ENCODE data around the gene FUCA2. TPM values are rescaled to one million over a fixed set of nuclear protein-coding genes. Genes with fewer than 3 reads are reported as not detected.
"Not testable (repeated sequence)": the region's sequence is repeated elsewhere in the genome, so short reads cannot be mapped to it uniquely, and the experiment has no call there.

Gene FUCA2
- total RNA-seq, 1 experiment from 2014 or later, result 72.1 TPM

DNA sequence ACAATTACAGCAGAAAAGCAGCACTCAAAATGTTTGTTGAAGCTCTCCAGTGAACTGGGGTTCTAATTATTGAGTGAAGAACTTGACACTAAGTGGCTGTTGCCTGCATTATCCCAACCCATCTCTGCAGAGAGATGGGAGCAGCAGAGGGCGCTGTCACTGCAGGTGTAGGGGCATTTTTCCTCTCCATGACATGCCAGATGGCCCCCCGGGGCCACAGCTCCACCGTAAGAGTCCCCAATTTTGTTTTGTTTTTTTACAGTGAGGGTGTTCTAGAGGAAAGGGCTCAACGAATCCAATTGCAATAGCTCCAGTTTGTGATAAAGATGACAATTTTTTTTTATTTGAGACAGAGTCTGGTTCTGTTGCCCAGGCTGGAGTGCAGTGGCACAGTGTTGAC lies 1.9 kb upstream of the FUCA2 start:
- no peaks in the 10 kb centered on the region; a peak in 1 of 5 replicates for H3K9me3 Mint-ChIP-seq
- peak overlapping the region in 1 of 3 experiments; percentile 31; a peak in 1 of 7 replicates for H3K27ac Mint-ChIP-seq
- H2AFZ ChIP-seq (ENCODE audit: low read length), result no peak overlapping the region

GRCh38 chr6:143510326-143510725 lies 1.2 kb downstream of the FUCA2 start:
- H3T11ph ChIP-seq (ENCODE audit: low read length); H2AK5ac ChIP-seq (ENCODE audit: insufficient read length, low read length); H4K8ac ChIP-seq (replicated peaks; ENCODE audit: insufficient read length, low read depth, low read length); H3K23me2 ChIP-seq (ENCODE audit: insufficient read length, low read depth, low read length, poor library complexity, severe bottlenecking); H4K20me1 ChIP-seq (ENCODE audit: control insufficient read depth, insufficient read depth, insufficient read length); H3K4ac ChIP-seq (ENCODE audit: low read depth, low read length); H2BK12ac ChIP-seq (ENCODE audit: insufficient read length, low read depth, low read length); H3K9ac ChIP-seq (ENCODE audit: extremely low read depth, insufficient read length, low read length); H4K91ac ChIP-seq (ENCODE audit: insufficient read length, low read depth, low read length); H3K27me3 Mint-ChIP-seq (ENCODE audit: low read depth); H3K79me2 ChIP-seq (ENCODE audit: insufficient read depth, low read length); H3K27me3 ChIP-seq (ENCODE audit: insufficient read depth, low read length); H2BK20ac ChIP-seq (ENCODE audit: low read depth, low read length, poor library complexity, severe bottlenecking); H3K27ac Mint-ChIP-seq; H2BK5ac ChIP-seq (ENCODE audit: insufficient read length, low read length); H3K9me3 ChIP-seq (ENCODE audit: control insufficient read depth, low read depth, low read length); H2BK120ac ChIP-seq (ENCODE audit: low read depth, low read length, poor library complexity, severe bottlenecking); H3K14ac ChIP-seq (ENCODE audit: insufficient read depth, low read length); H3K27ac ChIP-seq (ENCODE audit: insufficient read length, low read depth, low read length); H3K23ac ChIP-seq (ENCODE audit: insufficient read length, low read depth, low read length); H2BK15ac ChIP-seq (ENCODE audit: low read depth, low read length); H3K56ac ChIP-seq (ENCODE audit: insufficient read length, low read depth, low read length); H3K9me3 Mint-ChIP-seq; H3K4me1 ChIP-seq (ENCODE audit: insufficient read depth, low read length); H3K79me1 ChIP-seq (ENCODE audit: insufficient read depth, low read depth, low read length, poor library complexity, severe bottlenecking); DNase-seq; H4K5ac ChIP-seq (ENCODE audit: insufficient read length, low read depth, low read length); H3K18ac ChIP-seq (ENCODE audit: insufficient read length, low read depth, low read length); H2AFZ ChIP-seq (ENCODE audit: low read length): not testable (repeated sequence)
- Mint-ChIP-seq H3K4me1 (peaks cover 23 to 27% of the 10 kb centered on the region in 2 experiments), H3K36me3 (ENCODE audit: insufficient read depth in 1 of 3, low read depth in 3 of 3) (peaks cover 14 to 28% (median 27%) of the 10 kb centered on the region in 3 experiments; a peak in 6 of 7 replicates), H3K4me3 (peak overlapping the region; percentile 78 to 83; a peak in 3 of 5 replicates)
- WGBS (ENCODE audit: extremely low coverage, insufficient read length, low lambda C conversion rate), result no CpG with 5 or more reads among the region's 13 CpGs
- peak overlapping the region; percentile 99 for H3K4me2 ChIP-seq (ENCODE audit: insufficient read depth, insufficient read length, low read length)

More for the DNA sequence above, 1.9 kb upstream of the FUCA2 start:
- Mint-ChIP-seq H3K4me1 (peaks cover 39 to 46% of the 10 kb centered on the region in 2 experiments), H3K36me3 (ENCODE audit: insufficient read depth in 1 of 3, low read depth in 3 of 3) (peaks cover 0 to 4% (median 2%) of the 10 kb centered on the region in 3 experiments; a peak in 2 of 7 replicates), H3K27me3 (ENCODE audit: low read depth) (peaks cover 27% of the 10 kb centered on the region), H3K4me3 (peak overlapping the region in 1 of 2 experiments; percentile 0; a peak in 1 of 5 replicates)
- H3T11ph ChIP-seq (ENCODE audit: low read length), result no peak overlapping the region
- no peak overlapping the region for H2AK5ac ChIP-seq (ENCODE audit: insufficient read length, low read length)
- H2BK20ac ChIP-seq (ENCODE audit: low read depth, low read length, poor library complexity, severe bottlenecking), result no peak overlapping the region
- H3K4me2 ChIP-seq (ENCODE audit: insufficient read depth, insufficient read length, low read length), result no peak overlapping the region
- no peak overlapping the region for H3K14ac ChIP-seq (ENCODE audit: insufficient read depth, low read length)
- H2BK15ac ChIP-seq (ENCODE audit: low read depth, low read length), result no peak overlapping the region
- no peaks in the 10 kb centered on the region for H4K20me1 ChIP-seq (ENCODE audit: control insufficient read depth, insufficient read depth, insufficient read length)
- H4K8ac ChIP-seq (replicated peaks; ENCODE audit: insufficient read length, low read depth, low read length), result no peak overlapping the region
- no peak overlapping the region for H4K91ac ChIP-seq (ENCODE audit: insufficient read length, low read depth, low read length)
- TF ChIP-seq, protein P1, sequence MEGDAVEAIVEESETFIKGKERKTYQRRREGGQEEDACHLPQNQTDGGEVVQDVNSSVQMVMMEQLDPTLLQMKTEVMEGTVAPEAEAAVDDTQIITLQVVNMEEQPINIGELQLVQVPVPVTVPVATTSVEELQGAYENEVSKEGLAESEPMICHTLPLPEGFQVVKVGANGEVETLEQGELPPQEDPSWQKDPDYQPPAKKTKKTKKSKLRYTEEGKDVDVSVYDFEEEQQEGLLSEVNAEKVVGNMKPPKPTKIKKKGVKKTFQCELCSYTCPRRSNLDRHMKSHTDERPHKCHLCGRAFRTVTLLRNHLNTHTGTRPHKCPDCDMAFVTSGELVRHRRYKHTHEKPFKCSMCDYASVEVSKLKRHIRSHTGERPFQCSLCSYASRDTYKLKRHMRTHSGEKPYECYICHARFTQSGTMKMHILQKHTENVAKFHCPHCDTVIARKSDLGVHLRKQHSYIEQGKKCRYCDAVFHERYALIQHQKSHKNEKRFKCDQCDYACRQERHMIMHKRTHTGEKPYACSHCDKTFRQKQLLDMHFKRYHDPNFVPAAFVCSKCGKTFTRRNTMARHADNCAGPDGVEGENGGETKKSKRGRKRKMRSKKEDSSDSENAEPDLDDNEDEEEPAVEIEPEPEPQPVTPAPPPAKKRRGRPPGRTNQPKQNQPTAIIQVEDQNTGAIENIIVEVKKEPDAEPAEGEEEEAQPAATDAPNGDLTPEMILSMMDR (conservative IDR thresholded peaks at IDR 0.05), result peak; percentile 93
- no peaks in the 10 kb centered on the region for H3K79me2 ChIP-seq (ENCODE audit: insufficient read depth, low read length)
- no peak overlapping the region for H3K23ac ChIP-seq (ENCODE audit: insufficient read length, low read depth, low read length)
- no peak overlapping the region for H3K27ac ChIP-seq (ENCODE audit: insufficient read length, low read depth, low read length)
- no peak overlapping the region for H2BK5ac ChIP-seq (ENCODE audit: insufficient read length, low read length)
- H3K56ac ChIP-seq (ENCODE audit: insufficient read length, low read depth, low read length), result no peak overlapping the region
- no peak overlapping the region for H3K4ac ChIP-seq (ENCODE audit: low read depth, low read length)
- H3K79me1 ChIP-seq (ENCODE audit: insufficient read depth, low read depth, low read length, poor library complexity, severe bottlenecking), result no peaks in the 10 kb centered on the region
- H2BK120ac ChIP-seq (ENCODE audit: low read depth, low read length, poor library complexity, severe bottlenecking), result no peak overlapping the region
- peaks cover 7% of the 10 kb centered on the region for H3K23me2 ChIP-seq (ENCODE audit: insufficient read length, low read depth, low read length, poor library complexity, severe bottlenecking)
- no peaks in the 10 kb centered on the region for H3K27me3 ChIP-seq (ENCODE audit: insufficient read depth, low read length)
- no peaks in the 10 kb centered on the region for H3K9me3 ChIP-seq (ENCODE audit: control insufficient read depth, low read depth, low read length)
- H2BK12ac ChIP-seq (ENCODE audit: insufficient read length, low read depth, low read length), result no peak overlapping the region
- H3K4me1 ChIP-seq (ENCODE audit: insufficient read depth, low read length), result peaks cover 3% of the 10 kb centered on the region; the same call in 1 of the 2 replicates
- no peak overlapping the region for H3K9ac ChIP-seq (ENCODE audit: extremely low read depth, insufficient read length, low read length)
- H4K5ac ChIP-seq (ENCODE audit: insufficient read length, low read depth, low read length), result no peak overlapping the region
- peak; percentile 79 for DNase-seq
- H3K18ac ChIP-seq (ENCODE audit: insufficient read length, low read depth, low read length), result no peak overlapping the region
- WGBS (ENCODE audit: extremely low coverage, insufficient read length, low lambda C conversion rate), result no CpG with 5 or more reads among the region's 4 CpGs
